ENCODE data around the gene RASGRF2.

RASGRF2 gene

GRCh38 chr5:80956272-80956671 lies 3.9 kb upstream of the RASGRF2 start:
- DNase-seq: no peak

GRCh38 chr5:80957031-80957761 lies 3.0 kb upstream of the RASGRF2 start:
- no peak for DNase-seq

DNA sequence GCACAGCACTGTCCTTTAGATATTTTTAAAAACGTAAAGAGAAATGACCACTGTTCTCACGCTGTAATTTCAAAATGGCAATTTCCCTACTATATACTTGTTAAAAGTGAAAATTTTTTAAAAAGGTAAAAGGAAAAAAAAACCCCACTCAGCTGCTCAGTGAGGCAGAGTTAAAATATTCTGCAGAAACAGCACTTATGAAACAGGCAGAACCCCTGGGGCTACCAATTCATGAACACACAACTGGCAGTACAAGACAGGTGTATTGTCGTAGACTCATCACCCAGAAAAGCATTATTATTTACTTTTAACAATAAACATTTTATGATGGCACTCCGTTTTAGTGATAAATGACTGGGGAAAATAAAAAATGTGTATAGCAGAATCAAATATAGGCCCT lies 1.5 kb upstream of the RASGRF2 start:
- no peak for DNase-seq

- DNase-seq: no peak
Observed at GRCh38 chr5:80959138-80959537, 1.0 kb upstream of the RASGRF2 start.

DNA sequence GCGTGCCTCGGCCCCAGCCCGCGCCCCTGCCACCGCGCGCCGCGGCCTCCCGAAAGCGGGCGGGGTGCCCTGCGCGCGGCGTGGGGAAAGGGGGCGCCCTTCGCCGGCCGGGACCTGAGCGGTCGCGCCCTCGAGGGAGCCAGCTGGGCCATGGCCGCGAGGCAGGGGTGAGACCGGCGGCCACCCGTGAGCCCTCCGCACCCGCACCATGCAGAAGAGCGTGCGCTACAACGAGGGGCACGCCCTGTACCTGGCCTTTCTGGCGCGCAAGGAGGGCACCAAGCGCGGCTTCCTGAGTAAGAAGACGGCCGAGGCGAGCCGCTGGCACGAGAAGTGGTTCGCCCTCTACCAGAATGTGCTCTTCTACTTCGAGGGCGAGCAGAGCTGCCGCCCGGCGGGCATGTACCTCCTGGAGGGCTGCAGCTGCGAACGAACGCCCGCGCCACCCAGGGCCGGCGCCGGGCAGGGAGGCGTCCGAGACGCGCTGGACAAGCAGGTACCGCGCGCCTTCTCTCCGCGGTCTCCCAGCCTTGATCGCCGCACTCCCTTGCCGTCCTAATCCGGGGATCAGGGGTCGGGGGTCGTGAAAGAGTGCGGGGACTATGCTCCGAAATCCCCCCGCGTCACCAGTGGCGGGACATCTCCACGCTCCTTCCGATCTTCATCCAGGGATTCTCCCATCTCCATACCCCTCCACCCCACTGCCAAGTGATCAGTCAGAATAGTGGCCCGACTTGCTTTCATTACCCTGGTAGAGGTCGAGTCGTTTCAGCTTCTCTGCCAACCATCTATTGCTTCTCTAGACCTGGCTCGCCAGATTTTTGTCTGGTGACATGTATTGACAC lies 590 bp downstream of the RASGRF2 start:
- DNase-seq: peak; percentile 69

DNA sequence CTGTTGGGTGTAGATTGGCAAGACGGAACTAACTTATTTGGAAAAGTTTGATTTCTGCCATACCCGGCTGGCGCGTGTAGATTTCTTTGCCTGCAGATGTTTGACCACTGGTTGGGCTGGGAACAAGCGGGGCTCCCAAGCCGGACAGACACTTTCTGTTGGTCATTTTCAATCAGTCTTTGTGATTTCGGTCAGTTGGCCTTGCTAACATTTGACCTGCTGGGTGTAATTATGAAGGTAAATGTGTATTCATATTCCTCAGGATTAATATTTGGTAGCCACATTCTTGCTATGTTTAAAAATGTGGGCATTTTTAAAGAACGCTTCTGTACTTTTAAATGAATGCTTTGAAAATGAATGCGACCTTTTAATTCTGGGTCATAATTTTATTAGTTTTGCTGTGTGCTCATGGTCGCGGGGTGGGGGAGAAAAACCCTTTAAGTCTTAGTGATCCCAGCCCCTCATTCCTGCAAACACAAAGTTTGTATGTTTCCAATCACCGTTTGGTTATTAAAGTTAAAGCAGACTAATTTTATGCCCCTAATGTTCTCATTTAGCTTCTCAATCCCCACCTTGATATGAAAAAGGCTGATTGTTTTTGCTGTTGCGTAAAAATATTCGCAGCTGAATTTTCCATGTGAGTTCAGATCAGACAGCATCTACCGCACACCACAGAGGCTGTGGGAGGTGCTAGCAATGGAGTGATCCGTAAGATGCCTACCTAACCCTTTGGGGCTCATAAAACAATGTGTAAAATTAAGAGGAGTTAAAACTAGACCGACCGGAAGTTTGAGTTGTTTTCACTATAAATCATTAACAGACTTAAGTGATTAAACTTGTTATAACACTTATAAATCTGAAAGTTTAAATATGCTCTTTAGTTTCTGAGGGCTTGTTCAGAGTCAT lies 1.5 kb downstream of the RASGRF2 start:
- DNase-seq: peak; percentile 57

GRCh38 chr5:80962630-80963520 lies 2.7 kb downstream of the RASGRF2 start:
- DNase-seq: no peak

- DNase-seq: no peak
Observed at GRCh38 chr5:80963521-80963895, 3.3 kb downstream of the RASGRF2 start.

GRCh38 chr5:80963966-80964481 lies 3.9 kb downstream of the RASGRF2 start:
- DNase-seq: no peak

GRCh38 chr5:80964491-80964890 lies 4.3 kb downstream of the RASGRF2 start:
- no peak for DNase-seq

DNA sequence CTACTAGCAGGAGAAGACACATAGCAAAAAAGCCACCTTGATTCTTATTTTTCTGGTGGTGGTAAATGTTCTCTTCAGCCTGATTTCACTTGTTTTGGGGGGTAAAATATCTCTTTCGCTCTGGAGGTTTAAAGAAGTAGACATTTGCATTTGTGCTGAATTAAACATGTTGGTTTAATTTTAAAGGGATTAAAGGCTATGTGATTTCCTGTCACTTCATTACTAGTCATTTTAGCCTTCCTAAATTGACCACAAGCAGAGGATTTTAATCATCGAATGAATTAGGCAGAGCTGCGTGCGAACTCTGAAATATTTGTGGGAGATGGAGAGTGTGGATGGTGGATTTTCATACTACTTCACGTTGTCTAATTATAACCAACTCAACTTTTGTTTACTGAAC lies 4.8 kb downstream of the RASGRF2 start:
- no peak for DNase-seq

GRCh38 chr5:80967500-80968181 lies 7.5 kb downstream of the RASGRF2 start:
- DNase-seq: no peak

GRCh38 chr5:80973027-80973426 lies 12.9 kb downstream of the RASGRF2 start:
- peak; percentile 56 for DNase-seq

DNA sequence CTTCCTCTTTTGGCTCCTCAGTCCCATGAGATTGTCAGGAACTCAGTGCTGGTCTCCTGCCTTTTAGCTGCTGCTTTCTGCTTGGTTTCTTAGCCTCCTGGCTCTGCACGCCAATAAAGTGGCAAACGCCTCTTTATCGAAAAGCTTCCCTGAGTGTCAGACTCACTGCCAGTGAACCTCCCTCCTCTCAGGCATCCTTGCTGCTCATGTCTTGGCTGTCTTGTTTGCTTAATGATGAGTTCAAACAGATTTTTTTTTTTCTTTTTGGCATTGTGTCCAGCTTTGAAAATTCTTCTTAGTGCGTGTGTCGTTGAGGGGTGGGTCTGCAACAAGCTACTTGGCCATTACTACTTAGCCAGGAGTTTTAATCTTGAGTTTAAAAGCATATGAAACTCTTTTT lies 14.9 kb downstream of the RASGRF2 start:
- no peak for DNase-seq

DNA sequence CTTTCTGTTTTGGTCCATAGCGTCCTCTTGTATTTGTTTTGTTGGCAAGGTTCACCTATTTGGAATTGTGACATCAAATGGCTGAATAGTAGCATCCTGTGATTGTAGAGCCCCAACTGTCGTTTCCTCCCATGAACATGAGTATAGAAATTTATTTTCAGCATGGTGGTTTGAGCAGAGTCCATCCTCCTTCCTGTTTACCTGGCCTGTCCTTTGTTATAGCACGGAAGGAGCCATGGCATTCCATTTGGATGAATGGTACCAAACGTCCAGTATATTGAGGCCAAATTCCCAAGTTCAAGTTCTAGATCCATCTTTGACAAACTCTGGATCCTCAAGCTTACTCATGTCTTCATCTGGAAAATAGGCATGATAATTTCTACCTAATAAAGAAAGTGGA lies 16.8 kb downstream of the RASGRF2 start:
- DNase-seq: no peak

DNA sequence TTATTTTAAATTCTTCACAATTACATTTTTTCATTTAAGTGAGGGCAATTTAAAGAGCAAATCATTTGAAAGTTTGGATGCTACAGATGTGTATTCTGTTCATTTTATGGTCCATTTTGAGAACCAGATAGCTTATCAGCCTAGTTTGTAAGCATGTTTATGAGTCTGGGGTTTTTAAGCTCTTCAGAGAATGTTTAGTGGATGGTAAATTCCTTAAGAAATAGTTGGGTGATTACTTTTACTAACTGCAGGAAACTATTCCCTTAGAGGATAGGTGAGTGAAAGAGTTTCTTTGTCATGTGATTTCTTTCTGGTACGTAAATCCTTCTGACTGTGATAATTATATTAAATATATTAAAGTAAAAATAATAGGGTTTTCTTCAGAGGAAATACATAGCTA lies 17.6 kb downstream of the RASGRF2 start:
- no peak for DNase-seq

- no peak for DNase-seq
Observed at GRCh38 chr5:80978772-80979317, 18.7 kb downstream of the RASGRF2 start.

DNA sequence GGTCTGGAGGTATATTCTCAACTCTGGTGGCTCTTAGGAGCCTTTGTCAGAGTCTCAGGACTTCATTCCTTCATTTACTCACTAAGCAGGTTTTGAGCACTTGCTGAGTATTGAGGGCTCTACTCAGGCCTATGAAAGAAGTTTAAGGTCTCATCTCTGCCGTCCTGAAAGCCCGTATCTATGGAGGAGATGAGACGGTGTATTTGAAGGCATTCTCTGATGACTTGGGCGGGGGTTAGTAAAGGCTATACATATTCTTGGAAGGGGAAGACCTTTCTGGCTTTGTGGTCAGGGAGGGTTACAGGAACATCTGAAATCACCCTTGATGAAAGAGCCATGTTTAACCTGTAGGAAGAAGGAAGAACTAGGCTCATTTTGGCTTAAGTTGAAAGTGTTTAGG lies 21.9 kb downstream of the RASGRF2 start:
- no peak for DNase-seq

- DNase-seq: no peak
Observed at GRCh38 chr5:80985600-80986228, 25.6 kb downstream of the RASGRF2 start.

DNA sequence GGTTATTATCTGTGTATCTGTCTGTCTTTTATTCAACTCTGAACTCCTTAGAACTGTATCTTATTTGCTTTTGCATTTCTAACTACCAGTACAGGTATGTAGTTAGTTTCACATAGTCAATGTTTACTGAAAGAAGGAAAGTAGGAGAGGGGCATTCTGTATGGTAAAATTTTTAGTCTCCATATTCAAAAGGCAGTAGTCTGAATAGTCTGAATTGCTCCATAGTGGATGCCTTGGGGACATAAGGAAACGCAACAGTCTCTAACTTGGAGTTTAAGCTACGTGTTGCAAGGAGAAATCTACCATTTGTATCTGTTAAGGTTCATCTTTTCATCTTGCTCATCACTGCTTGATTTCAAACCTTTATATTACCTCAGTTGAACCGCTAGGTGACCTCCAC lies 26.2 kb downstream of the RASGRF2 start:
- DNase-seq: no peak

Measured in CD4-positive, alpha-beta T cell treated with Interleukin-6 for 4 hours (primary cell).